GM18861 (cell line): ENCODE results near the gene LAMA2.

Experiments used
- ATAC-seq: cut with Tn5 transposase; IDR thresholded peaks from one replicate; pipeline ENCODE4 v1.9.1; 2021; ENCODE audit not compliant: unreplicated experiment

Gene LAMA2

DNA sequence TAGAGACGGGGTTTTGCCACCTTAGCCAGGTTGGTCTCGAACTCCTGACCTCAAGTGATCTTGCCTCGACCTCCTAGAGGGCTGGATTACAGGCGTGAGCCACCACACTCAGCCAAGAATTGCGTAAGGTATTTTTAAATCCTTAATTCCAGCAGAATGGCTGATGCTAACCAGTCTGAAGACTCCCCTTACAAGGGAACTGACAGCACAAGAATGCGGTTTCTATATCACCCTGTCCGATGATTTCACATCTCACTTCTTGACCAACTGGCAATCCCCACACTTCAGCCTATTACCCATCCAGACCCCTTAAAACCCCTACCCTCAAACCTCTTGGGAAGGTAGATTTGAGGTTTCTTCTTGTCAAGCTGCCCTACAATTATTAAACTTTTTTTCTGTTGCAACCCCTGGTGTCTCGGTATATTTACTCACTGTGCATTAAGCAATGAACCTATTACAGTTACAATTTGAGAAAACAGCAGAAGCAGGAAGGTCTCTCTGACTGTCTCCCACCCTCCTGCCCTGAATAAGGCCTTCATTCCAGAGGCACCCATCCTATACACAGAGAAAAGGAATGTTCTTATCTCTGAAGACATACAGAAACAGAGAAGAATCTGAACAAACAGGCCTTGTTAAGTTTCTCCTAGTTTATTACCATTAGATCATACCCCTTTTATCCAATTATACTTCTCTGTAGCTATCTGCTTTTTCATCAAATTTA lies 662.1 kb downstream of the LAMA2 start:
- no peak for ATAC-seq

DNA sequence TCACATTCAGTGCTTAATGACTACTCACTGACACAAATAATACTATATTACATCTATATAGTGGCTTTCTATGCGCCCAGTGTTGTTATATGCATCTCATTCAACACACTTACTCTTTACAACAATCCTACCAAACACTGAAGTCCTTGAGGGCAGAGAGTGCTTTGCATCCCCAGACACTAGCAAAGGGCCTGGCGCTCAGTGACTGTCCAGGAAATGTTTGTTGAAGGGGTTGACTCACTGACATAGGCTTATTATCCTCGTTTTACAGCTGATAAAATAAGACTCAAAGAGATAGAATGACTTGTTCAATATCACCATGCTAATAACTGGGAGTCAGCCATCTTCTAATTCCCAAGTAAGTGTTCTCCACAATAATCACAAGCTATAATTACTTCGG lies 663.8 kb downstream of the LAMA2 start:
- no peak for ATAC-seq

DNA sequence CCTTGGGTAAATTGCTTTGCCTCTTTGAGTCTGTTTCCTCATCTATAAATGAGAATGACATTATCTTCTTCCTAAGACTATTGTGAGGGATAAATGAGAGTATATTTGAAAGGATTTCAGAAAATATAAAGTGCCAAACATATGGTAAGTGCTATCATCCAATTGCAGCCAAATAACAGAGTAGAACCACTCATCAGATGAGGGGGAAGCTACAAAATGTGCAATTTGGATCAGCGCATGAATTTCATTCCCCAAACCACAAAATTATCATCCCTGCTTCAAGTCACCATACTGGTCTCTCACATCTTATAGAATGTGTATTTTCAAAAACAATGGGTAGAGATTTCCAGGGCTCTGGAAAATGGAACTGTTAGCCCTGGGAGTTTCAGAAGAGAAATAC lies 668.5 kb downstream of the LAMA2 start:
- no peak for ATAC-seq

DNA sequence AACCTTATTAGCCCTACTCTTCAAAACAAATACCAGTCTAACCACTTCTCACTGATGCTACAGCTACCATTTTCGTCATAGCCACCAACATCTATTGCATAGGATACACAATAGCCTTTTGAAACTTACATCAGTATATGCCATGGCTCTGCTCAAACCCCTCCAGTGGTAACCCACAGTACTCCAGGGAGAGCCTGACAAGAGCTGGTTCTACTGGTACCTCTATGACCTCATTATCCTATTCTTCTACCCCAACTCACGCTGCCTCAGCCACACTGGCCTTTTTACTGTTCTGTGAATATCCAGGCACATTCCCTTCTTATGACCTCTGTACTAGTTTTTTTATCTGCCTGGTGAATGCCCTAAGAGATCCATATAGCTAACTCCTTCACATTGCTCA lies 669.5 kb downstream of the LAMA2 start:
- ATAC-seq: no peak

DNA sequence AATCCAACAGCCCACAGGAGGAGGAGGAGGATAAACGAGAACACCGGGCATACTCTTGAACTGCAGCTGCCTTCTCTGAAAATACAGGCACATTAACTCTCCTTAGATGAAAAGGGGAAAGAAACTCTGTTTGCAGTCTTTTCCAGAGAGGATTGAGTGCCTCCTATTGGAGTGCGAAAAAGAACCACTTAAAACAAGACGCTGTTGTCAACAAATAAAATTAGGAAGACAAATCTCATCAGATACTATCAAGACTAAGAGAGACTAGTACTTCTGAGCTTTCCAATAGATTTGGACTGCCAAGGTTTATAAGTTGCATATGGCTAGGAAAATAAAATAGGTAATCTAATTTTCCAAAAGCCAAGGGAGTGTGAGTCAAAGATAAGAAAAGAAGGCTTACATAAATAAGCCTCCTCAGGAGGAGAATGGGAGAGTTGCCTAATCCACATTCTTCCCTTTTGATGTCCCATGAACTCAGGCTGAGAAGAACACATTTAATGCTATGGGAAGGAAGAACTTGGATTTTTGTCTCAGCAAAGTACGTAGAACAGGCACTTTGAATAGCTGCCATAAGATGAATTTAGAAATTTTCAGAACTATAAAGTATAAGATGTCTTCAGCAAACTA lies 672.4 kb downstream of the LAMA2 start:
- no peak for ATAC-seq

DNA sequence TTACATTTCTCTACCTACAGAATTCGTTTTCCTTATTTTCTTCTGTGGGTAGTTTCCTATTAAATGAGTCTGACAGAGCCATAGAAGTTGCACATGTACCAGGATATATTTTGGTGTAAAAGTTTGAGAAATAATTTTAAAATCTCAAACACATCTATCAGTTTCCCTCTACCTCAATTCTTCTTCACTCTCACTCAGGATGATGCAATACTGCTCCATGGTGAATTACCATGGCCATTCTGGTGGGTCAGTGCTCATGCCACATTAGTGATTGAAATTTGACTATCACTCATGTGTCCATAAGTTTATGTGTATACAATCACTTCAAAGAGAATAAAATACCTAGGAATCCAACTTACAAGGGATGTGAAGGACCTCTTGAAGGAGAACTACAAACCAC lies 675.3 kb downstream of the LAMA2 start:
- ATAC-seq: no peak

DNA sequence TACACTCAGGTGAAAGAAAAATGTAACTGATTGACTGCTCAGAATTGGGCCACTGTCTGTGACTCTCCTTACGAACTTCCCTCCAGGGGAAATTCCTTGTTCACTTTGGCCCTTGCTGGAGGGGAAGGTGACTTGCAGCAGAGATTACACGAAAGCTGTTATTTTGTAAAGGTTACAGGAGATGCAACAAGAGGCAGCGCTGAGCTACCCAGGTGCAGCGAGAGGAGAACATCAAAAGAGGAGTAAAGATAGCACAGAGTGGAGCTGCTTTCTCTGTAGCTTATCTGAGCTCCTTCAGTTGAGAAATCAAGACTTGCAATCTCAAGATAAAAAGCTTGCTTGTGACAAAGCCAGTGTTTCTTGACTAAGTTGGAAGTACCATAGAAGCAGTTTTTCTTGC lies 682.4 kb downstream of the LAMA2 start:
- no peak for ATAC-seq

DNA sequence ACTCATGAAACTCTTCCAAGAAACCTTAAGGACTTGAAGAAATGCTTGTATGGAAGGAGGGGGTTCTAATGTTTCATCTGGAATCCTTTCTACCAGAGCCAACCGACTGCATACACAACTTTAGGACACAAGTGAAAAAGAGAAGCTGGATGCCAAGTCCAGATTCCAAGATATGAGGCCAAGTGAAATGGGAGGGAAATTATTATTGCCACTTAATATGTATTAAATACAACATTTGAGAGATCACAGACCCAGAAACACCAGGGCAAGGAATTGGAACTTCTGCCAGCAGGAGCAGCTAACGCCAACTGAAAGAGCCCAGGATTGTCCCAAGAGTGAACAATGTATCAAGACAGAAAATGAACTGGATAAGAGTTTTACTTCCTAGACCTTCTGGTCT lies 682.9 kb downstream of the LAMA2 start:
- ATAC-seq: no peak
